ENCODE measurements around the gene HOXD3. TPM values are rescaled to one million over a fixed set of nuclear protein-coding genes. Genes with fewer than 3 reads are reported as not detected.
A peak's percentile ranks its signal among the peaks of the same experiment; 100 is the strongest.

HOXD3 gene
- total RNA-seq, 4 donors from 2014 or later, result 0.40 to 2.9 (median 1.5) TPM; not detected in 1

DNA sequence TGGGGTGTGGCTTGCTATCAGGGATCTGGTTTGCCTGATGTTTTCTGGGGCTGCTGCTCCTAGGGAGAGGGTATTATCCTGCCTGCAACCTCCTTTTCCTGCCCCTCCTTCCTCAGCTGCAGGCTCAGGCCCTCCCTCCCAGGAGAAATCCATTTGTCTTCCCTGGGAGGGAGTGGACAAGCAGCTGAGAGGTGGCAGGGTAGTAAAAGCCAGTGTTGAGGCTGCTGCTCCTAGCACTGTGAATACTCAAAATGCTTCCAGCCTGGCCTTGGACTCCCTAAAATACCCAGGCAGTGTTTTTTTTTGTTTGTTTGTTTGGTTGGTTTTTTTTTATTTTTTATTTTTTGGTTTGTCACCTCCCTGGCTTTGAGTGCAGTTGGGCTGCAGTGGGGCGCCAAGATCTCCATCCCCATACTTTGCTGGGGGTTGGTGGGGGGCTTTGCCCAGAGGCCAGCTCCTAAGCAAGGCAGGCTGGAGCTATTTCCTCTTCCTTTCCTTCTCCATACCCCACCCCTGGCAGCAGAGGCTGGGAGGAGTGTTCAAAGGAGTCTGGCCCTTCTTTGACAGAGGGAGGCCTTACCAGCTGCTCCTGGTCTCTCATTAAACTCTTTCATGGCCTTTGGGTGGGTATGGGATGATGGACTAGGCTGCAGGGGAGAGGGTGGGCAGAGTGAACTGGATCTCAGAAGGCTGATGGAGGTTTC, 13.6 kb downstream of the HOXD3 start:
- Histone ChIP-seq H3K4me3 (no peak overlapping the region), H3K27me3 (peaks cover 23 to 100% (median 42%) of the 10 kb centered on the region in 4 donors), H3K36me3 (no peaks in the 10 kb centered on the region), H3K9me3 (no peaks in the 10 kb centered on the region), H3K4me1 (peaks cover 0 to 19% (median 0%) of the 10 kb centered on the region in 3 donors), H3K27ac (no peak overlapping the region)
- TF ChIP-seq, protein P1, sequence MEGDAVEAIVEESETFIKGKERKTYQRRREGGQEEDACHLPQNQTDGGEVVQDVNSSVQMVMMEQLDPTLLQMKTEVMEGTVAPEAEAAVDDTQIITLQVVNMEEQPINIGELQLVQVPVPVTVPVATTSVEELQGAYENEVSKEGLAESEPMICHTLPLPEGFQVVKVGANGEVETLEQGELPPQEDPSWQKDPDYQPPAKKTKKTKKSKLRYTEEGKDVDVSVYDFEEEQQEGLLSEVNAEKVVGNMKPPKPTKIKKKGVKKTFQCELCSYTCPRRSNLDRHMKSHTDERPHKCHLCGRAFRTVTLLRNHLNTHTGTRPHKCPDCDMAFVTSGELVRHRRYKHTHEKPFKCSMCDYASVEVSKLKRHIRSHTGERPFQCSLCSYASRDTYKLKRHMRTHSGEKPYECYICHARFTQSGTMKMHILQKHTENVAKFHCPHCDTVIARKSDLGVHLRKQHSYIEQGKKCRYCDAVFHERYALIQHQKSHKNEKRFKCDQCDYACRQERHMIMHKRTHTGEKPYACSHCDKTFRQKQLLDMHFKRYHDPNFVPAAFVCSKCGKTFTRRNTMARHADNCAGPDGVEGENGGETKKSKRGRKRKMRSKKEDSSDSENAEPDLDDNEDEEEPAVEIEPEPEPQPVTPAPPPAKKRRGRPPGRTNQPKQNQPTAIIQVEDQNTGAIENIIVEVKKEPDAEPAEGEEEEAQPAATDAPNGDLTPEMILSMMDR (IDR thresholded peaks at IDR 0.05), result no peak
- intact Hi-C loops (cut with DNase I), result no loop called here
- no peak for DNase-seq
- 88 to 91% methylated on average over 1 of the region's 1 CpG for WGBS, 2 donors

DNA sequence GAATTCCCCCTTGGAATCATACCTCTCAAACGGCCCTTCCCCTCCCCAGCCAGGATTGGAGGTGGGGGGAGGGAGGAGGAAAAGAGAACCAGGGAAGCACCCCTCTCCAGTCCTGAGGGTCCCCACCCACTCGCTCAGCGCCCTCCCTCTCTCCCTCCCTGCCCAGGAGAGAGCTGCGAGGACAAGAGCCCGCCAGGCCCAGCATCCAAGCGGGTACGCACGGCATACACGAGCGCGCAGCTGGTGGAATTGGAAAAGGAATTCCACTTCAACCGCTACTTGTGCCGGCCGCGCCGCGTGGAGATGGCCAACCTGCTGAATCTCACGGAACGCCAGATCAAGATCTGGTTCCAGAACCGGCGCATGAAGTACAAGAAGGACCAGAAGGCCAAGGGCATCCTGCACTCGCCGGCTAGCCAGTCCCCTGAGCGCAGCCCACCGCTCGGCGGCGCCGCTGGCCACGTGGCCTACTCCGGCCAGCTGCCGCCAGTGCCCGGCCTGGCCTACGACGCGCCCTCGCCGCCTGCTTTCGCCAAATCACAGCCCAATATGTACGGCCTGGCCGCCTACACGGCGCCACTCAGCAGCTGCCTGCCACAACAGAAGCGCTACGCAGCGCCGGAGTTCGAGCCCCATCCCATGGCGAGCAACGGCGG, 14.4 kb downstream of the HOXD3 start:
- Histone ChIP-seq H3K36me3 (no peaks in the 10 kb centered on the region), H3K27ac (no peak overlapping the region), H3K27me3 (peaks cover 23 to 100% (median 42%) of the 10 kb centered on the region in 4 donors), H3K9me3 (no peaks in the 10 kb centered on the region), H3K4me1 (peaks cover 0 to 19% (median 0%) of the 10 kb centered on the region in 3 donors), H3K4me3 (peak overlapping the region in 1 of 4 donors; percentile 26)
- WGBS, 2 donors, result 0 to 64% methylated on average over 1 to 5 of the region's 51 CpGs
- intact Hi-C loops (cut with DNase I), result no loop called here
- DNase-seq, result no peak
- no peak for TF ChIP-seq POLR2A (IDR thresholded peaks at IDR 0.05)
- TF ChIP-seq, protein P1 (IDR thresholded peaks at IDR 0.05), result no peak

DNA sequence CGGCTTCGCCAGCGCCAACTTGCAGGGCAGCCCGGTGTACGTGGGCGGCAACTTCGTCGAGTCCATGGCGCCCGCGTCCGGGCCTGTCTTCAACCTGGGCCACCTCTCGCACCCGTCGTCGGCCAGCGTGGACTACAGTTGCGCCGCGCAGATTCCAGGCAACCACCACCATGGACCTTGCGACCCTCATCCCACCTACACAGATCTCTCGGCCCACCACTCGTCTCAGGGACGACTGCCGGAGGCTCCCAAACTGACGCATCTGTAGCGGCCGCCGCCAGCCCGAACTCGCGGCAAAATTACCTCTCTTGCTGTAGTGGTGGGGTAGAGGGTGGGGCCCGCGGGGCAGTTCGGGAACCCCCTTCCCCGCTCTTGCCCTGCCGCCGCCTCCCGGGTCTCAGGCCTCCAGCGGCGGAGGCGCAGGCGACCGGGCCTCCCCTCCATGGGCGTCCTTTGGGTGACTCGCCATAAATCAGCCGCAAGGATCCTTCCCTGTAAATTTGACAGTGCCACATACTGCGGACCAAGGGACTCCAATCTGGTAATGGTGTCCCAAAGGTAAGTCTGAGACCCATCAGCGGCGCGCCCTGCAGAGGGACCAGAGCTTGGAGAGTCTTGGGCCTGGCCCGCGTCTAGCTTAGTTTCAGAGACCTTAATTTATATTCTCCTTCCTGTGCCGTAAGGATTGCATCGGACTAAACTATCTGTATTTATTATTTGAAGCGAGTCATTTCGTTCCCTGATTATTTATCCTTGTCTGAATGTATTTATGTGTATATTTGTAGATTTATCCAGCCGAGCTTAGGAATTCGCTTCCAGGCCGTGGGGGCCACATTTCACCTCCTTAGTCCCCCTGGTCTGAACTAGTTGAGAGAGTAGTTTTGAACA, 15.1 kb downstream of the HOXD3 start:
- intact Hi-C loops (cut with DNase I), result no loop called here

DNA sequence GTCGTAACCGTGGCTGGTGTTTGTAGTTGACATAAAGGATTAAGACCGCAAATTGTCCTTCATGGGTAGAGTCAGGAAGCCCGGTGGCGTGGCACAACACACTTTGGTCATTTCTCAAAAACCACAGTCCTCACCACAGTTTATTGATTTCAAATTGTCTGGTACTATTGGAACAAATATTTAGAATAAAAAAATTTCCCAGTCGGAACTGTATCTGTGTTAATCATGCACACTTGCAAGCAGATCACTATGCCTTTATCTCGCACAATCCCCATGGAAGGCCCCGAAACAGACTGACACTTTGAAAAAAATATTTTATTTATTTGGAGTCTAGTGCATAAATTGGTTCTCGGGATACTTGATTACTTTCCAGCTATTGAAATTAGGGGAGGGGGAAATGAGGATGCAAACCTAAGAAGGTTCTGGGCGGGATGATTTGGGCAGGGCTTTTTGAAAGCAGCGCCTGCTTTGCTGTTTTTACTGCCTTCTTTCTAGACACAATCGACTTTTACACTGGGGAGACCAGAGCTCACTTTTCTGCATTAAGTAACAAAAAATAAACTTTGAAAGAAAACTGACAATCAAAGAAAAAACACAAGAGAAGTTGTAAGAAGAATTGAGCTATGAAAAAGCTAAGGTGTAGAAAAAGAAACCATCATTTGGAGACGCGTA, 15.9 kb downstream of the HOXD3 start:
- WGBS, 2 donors, result 39 to 44% methylated on average over 14 of the region's 14 CpGs
- Histone ChIP-seq H3K4me1 (peaks cover 0 to 25% (median 2%) of the 10 kb centered on the region in 3 donors), H3K27me3 (peaks cover 33 to 100% (median 45%) of the 10 kb centered on the region in 4 donors), H3K27ac (no peak overlapping the region), H3K4me3 (no peak overlapping the region), H3K9me3 (no peaks in the 10 kb centered on the region), H3K36me3 (no peaks in the 10 kb centered on the region)
- intact Hi-C loops (cut with DNase I), result no loop called here
- DNase-seq, result no peak
- no peak for TF ChIP-seq POLR2A (IDR thresholded peaks at IDR 0.05)
- TF ChIP-seq, protein P1 (IDR thresholded peaks at IDR 0.05), result no peak

More for the DNA sequence above, 15.1 kb downstream of the HOXD3 start:
- TF ChIP-seq, protein P1 (IDR thresholded peaks at IDR 0.05), result no peak
- TF ChIP-seq POLR2A (IDR thresholded peaks at IDR 0.05), result no peak
- peak overlapping the region in 1 of 4 donors; percentile 26 for H3K4me3 ChIP-seq
- H3K36me3 ChIP-seq, result no peaks in the 10 kb centered on the region
- peaks cover 26 to 100% (median 42%) of the 10 kb centered on the region in 4 donors for H3K27me3 ChIP-seq
- DNase-seq, result no peak
- H3K9me3 ChIP-seq, result no peaks in the 10 kb centered on the region
- H3K27ac ChIP-seq, result no peak overlapping the region
- WGBS, 2 donors, result 31 to 34% methylated on average over 14 to 25 of the region's 60 CpGs
- H3K4me1 ChIP-seq, result peaks cover 0 to 19% (median 0%) of the 10 kb centered on the region in 3 donors

All from esophagus squamous epithelium (tissue), 5 donors.